Epithelial cell of esophagus (primary cell): Measurements from ENCODE around the gene EVA1B.
A peak's percentile ranks its signal among the peaks of the same experiment; 100 is the strongest.

Experiments
- DNase-seq: peaks from one replicate; pipeline ENCODE4 v3.0.0; 2010; ENCODE audit warnings: low read depth
- H3K4me3 ChIP-seq: 2 replicates; pipeline ENCODE4 v1.5.1; 2011; ENCODE audit warnings: mild to moderate bottlenecking, low read length, control low read depth
- CTCF ChIP-seq: IDR thresholded peaks from 2 replicates; pipeline ENCODE4 v1.5.1; 2011; ENCODE audit warnings: low read depth, mild to moderate bottlenecking, low read length, control low read depth, inconsistent platforms; ENCODE audit not compliant: insufficient read depth; ENCODE audit errors: missing control alignments

Gene EVA1B

GRCh38 chr1:36352125-36352909 lies 28.9 kb upstream of the EVA1B start:
- no peak overlapping the region for H3K4me3 ChIP-seq
- TF ChIP-seq CTCF = no peak
- no peak for DNase-seq

GRCh38 chr1:36351227-36351977 lies 28.0 kb upstream of the EVA1B start:
- H3K4me3 ChIP-seq = no peak overlapping the region
- peak; percentile 26 for TF ChIP-seq CTCF
- DNase-seq = peak; percentile 88

- H3K4me3 ChIP-seq = no peak overlapping the region
- DNase-seq = peak; percentile 80
- no peak for TF ChIP-seq CTCF
Observed at GRCh38 chr1:36350659-36351226, 27.3 kb upstream of the EVA1B start.

GRCh38 chr1:36349839-36350238 lies 26.4 kb upstream of the EVA1B start:
- H3K4me3 ChIP-seq = no peak overlapping the region
- no peak for TF ChIP-seq CTCF
- no peak for DNase-seq

GRCh38 chr1:36349241-36349671 lies 25.8 kb upstream of the EVA1B start:
- no peak overlapping the region for H3K4me3 ChIP-seq
- DNase-seq = peak; percentile 72
- TF ChIP-seq CTCF = no peak

GRCh38 chr1:36346741-36347370 lies 23.4 kb upstream of the EVA1B start:
- TF ChIP-seq CTCF = no peak
- no peak overlapping the region for H3K4me3 ChIP-seq
- DNase-seq = no peak
